Measurements from ENCODE around the gene VASH1. TPM values are rescaled to one million over a fixed set of nuclear protein-coding genes. Genes with fewer than 3 reads are reported as not detected.

The VASH1 gene
- total RNA-seq, 1 donor from 2014 or later: 10.3 TPM

GRCh38 chr14:76830556-76830955 is 69.3 kb downstream of the VASH1 start:
- Histone ChIP-seq H2AFZ (replicated peaks) (no peak overlapping the region), H3K4me1 (peaks cover 30% of the 10 kb centered on the region), H4K20me1 (ENCODE audit: low read depth) (no peaks in the 10 kb centered on the region), H3K4me2 (peak overlapping the region; percentile 44), H3K27me3 (no peaks in the 10 kb centered on the region), H3K79me2 (ENCODE audit: low read depth) (no peaks in the 10 kb centered on the region), H3K36me3 (no peaks in the 10 kb centered on the region), H3F3A (ENCODE audit: low read depth) (no peaks in the 10 kb centered on the region), H3K27ac (no peak overlapping the region), H3K4me3 (no peak overlapping the region), H3K9me3 (ENCODE audit: low read depth) (no peaks in the 10 kb centered on the region), H3K9ac (no peak overlapping the region)
- H3K9me3 Mint-ChIP-seq: no peaks in the 10 kb centered on the region
- TF ChIP-seq, protein P1, sequence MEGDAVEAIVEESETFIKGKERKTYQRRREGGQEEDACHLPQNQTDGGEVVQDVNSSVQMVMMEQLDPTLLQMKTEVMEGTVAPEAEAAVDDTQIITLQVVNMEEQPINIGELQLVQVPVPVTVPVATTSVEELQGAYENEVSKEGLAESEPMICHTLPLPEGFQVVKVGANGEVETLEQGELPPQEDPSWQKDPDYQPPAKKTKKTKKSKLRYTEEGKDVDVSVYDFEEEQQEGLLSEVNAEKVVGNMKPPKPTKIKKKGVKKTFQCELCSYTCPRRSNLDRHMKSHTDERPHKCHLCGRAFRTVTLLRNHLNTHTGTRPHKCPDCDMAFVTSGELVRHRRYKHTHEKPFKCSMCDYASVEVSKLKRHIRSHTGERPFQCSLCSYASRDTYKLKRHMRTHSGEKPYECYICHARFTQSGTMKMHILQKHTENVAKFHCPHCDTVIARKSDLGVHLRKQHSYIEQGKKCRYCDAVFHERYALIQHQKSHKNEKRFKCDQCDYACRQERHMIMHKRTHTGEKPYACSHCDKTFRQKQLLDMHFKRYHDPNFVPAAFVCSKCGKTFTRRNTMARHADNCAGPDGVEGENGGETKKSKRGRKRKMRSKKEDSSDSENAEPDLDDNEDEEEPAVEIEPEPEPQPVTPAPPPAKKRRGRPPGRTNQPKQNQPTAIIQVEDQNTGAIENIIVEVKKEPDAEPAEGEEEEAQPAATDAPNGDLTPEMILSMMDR (IDR thresholded peaks at IDR 0.05): no peak
- peaks cover 25% of the 10 kb centered on the region for H3K4me1 Mint-ChIP-seq
- peaks cover 7% of the 10 kb centered on the region for H3K27me3 Mint-ChIP-seq (ENCODE audit: insufficient read depth, low read depth)
- DNase-seq (ENCODE audit: low spot score): no peak
- H3K27ac Mint-ChIP-seq: no peak overlapping the region
- no peak overlapping the region for H3K4me3 Mint-ChIP-seq
- peaks cover 2% of the 10 kb centered on the region for H3K36me3 Mint-ChIP-seq

DNA sequence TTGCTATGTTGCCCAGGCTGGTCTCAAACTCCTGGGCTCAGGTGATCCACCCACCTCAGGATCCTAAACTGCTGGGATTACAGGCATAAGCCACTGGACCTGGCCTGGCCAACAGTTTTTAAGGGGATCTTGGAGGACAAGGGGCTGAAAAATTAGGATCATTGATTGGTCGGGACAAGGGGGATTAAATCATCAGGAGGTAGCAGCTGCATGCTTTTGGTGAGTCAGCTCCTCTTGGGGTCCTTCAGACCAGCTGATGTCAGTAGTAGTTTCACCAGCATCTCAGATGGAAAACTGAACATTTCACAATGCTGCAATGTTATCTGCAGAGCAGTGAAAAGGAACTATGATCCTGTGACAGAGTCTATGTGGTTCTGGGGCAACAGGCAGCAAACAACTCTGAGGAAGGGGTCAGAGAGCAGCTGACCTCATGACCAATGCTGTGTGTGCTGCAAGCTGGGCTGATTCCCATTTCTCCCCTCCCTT is 71.3 kb downstream of the VASH1 start:
- H3K4me3 Mint-ChIP-seq: no peak overlapping the region
- H2AFZ ChIP-seq (replicated peaks): no peak overlapping the region
- H3K4me1 Mint-ChIP-seq: peaks cover 28% of the 10 kb centered on the region

More for the DNA sequence above, 71.3 kb downstream of the VASH1 start:
- Histone ChIP-seq H4K20me1 (ENCODE audit: low read depth) (no peaks in the 10 kb centered on the region), H3K4me3 (no peak overlapping the region), H3K79me2 (ENCODE audit: low read depth) (no peaks in the 10 kb centered on the region), H3F3A (ENCODE audit: low read depth) (no peaks in the 10 kb centered on the region), H3K4me2 (no peak overlapping the region), H3K27me3 (no peaks in the 10 kb centered on the region), H3K9me3 (ENCODE audit: low read depth) (no peaks in the 10 kb centered on the region), H3K36me3 (no peaks in the 10 kb centered on the region), H3K27ac (no peak overlapping the region), H3K4me1 (peaks cover 34% of the 10 kb centered on the region), H3K9ac (no peak overlapping the region)
- TF ChIP-seq EZH2phosphoT487 (IDR thresholded peaks at IDR 0.05) (no peak), EZH2 (IDR thresholded peaks at IDR 0.05) (no peak)
- TF ChIP-seq, protein P1 (IDR thresholded peaks at IDR 0.05): no peak
- no peak for DNase-seq (ENCODE audit: low spot score)
- Mint-ChIP-seq H3K27me3 (ENCODE audit: insufficient read depth, low read depth) (peaks cover 7% of the 10 kb centered on the region), H3K9me3 (peaks cover 2% of the 10 kb centered on the region), H3K36me3 (peaks cover 2% of the 10 kb centered on the region), H3K27ac (no peak overlapping the region)

Other genes starting within 250 kb of the VASH1 start
- 23.2 and 28.7 TPM in 2 replicates for gene ANGEL1, start 51.4 kb downstream of the VASH1 start, total RNA-seq (ENCODE audit: low replicate concordance)
- not detected in 2 replicates for gene LRRC74A, start 64.9 kb downstream of the VASH1 start, total RNA-seq (ENCODE audit: low replicate concordance)